Heart left ventricle (tissue), 16 donors: ENCODE results near the gene TMEM179. TPM values are rescaled to one million over a fixed set of nuclear protein-coding genes. Genes with fewer than 3 reads are reported as not detected.
A peak's percentile ranks its signal among the peaks of the same experiment; 100 is the strongest.

Experiments
- ATAC-seq, 4 donors: fragments of 200-7000 bp; cut with Tn5 transposase; one replicate each; pipeline ENCODE4 v1.9.1; 2020 to 2022; ENCODE audit warnings: moderate library complexity in 4 of 4, mild to moderate bottlenecking in 3 of 4, moderate number of reproducible peaks in 1 of 4
- DNase-seq, 5 donors: peaks; one replicate each; pipeline ENCODE4 v3.0.0-alpha.2; 2020
- H3K27ac ChIP-seq, 12 donors: fragments of 200-600 bp; sonication (generic) in 4 of 12; one replicate each; pipeline versions ENCODE4 v1.5.0 to v1.8.0; 2016 to 2022; ENCODE audit warnings: mild to moderate bottlenecking in 2 of 12
- H3K27me3 ChIP-seq, 9 donors: fragments of 200-600 bp; sonication (generic) in 2 of 9; one replicate each; pipeline versions ENCODE4 v1.5.1 to v1.8.0; 2016 to 2022; ENCODE audit warnings: mild to moderate bottlenecking in 3 of 9
- H3K36me3 ChIP-seq, 9 donors: fragments of 200-600 bp; sonication (generic) in 2 of 9; one replicate each; pipeline versions ENCODE4 v1.5.0 to v1.8.0; 2018 to 2022; ENCODE audit warnings: mild to moderate bottlenecking in 2 of 9
- H3K4me1 ChIP-seq, 12 donors: fragments of 200-600 bp; sonication (generic) in 4 of 12; one replicate each; pipeline versions ENCODE4 v1.5.0 to v1.8.0; 2016 to 2022; ENCODE audit warnings: mild to moderate bottlenecking in 3 of 12
- H3K4me3 ChIP-seq, 12 donors: fragments of 200-600 bp; sonication (generic) in 4 of 12; one replicate each; pipeline versions ENCODE4 v1.5.0 to v1.8.0; 2017 to 2022; ENCODE audit warnings: mild to moderate bottlenecking in 9 of 12, moderate library complexity in 4 of 12
- H3K9me3 ChIP-seq, 12 donors: fragments of 200-600 bp; sonication (generic) in 4 of 12; one replicate each; pipeline versions ENCODE4 v1.5.0 to v1.8.0; 2016 to 2022; ENCODE audit warnings: mild to moderate bottlenecking in 1 of 12
- POLR2A ChIP-seq, 2 donors: fragments of 450-650 bp; IDR thresholded peaks; one replicate each; pipeline ENCODE4 v1.6.1; 2017; ENCODE audit warnings: antibody characterized with exemption in 2 of 2, mild to moderate bottlenecking in 2 of 2, moderate library complexity in 2 of 2
- WGBS, 4 donors: extraction: QIAGEN DNeasy Blood & Tissue Kit in 2 of 4; methylation state at CpG; one replicate each; pipeline versions ENCODE4 v1.1.5 to v1.1.7; 2013 to 2018; 5-methylcytosine and 5-hydroxymethylcytosine counted together
- intact Hi-C, 10 donors: fragments of 100-400 bp; cut with DNase I; formaldehyde crosslinking; loops; one replicate each; pipeline versions ENCODE4 v1.11.1 to v1.14.2; 2022
- polyA plus RNA-seq, 2 donors: library from polyadenylated mRNA; stranded (reverse); fragments of 200-250 nt; gene quantifications; one replicate each; pipeline ENCODE4 v1.2.3, GENCODE V29; 2013
- total RNA-seq, 9 donors: library from RNA; depleted of rRNA in 2 of 9; stranded (reverse); fragments of >200 nt in 2 of 9; fragmentation: NEBNext Ultra II Directional in 3 of 9; extraction: Animal tissue kit (Norgen Biotek cat#: 25700) in 3 of 9; gene quantifications; one replicate each; pipeline versions ENCODE4 v1.1.0 to v1.2.4, GENCODE V29; 2016 to 2023
- TF ChIP-seq, protein P1 (sequence below), 12 donors: fragments of 200-600 bp; sonication (generic) in 4 of 12; IDR thresholded peaks; one replicate each; pipeline versions ENCODE4 v1.5.0 to v1.8.0; 2018 to 2022; ENCODE audit warnings: antibody characterized with exemption in 12 of 12, mild to moderate bottlenecking in 5 of 12
- donor health status: ischemic (EF 13 %, LVEDD 7.1; RV severe dilation, severe dysfunction).
- donor health status: healthy with polysubstance abuse.
- donor health status: DM: no; HTN: yes; CAD: no.
- donor health status: DM: no; HTN: no; CAD: no.
- donor health status: ischemic (EF 25% LVEDD 6.9; RV normal size, moderate dysfunction).
- donor health status: ischemic (EF 25% LVEDD 5.7; RV mildly dilated, moderate dysfunction).
- donor health status: healthy.
- donor health status: DM: yes; HTN: yes; CAD: no.
- donor health status: ischemic (EF 35%, LVEDD 5.7; RV mildly dilated, moderate dysfunction).
- donor health status: nonischemic (EF 11% LVEDD 7.7; RV severe dilation, severe dysfunction).
- donor health status: DM: yes; HTN: yes; CAD: no.
- donor health status: PGD.
- donor health status: ischemic (EF 29% LVEDD 5.4; RV normal size, mild dysfunction).
- donor health status: nonischemic (EF 23%, LVEDD 6.1; RV moderate dilation, normal function).

Gene TMEM179
- total and polyA plus RNA-seq, 11 donors: 0.15 to 1.1 (median 0.40) TPM; not detected in 4

DNA sequence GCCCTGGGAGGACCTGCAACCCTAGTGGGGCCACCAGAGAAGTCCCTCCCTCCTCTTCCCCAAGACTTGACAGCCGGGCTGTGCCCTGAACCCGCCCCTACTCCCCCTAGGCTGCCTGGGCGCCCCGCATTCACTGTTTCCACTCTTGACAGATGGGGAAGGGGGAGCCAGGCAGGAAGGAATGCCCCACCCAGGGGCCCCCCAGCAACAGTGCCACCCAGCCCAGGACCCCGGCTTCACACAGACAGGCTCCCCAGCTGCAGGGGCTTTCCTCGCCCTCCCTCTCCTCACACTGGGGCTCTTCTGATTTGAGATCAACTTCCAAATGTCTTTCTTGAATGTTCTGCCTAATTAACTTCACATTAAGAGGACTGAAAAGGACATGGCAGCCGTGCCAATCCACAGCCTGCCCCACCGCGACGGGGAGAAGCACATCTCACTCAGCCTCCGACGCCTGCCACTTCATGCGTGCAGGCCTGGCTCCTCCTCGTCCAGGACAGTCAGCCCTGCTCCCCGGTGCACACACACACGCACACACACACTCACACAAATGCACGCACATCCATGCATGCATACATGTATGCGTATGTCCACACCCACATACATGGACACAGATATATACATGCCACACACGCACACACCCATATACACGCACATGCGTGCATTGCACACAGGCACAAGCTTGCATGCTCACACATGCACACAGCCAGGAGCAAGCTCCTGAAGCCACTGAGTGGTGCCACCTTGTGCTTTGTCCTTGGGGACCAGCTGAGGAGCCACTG, 44.6 kb downstream of the TMEM179 start:
- intact Hi-C loops: loop anchor here in 9 of 10 donors (5.0 to 10.0 kb wide), 6 partner anchors 77 to 483 kb away; no protein-coding TSS in a partner anchor
- peak in 3 of 5 donors; percentile 10 to 58 (median 17) for DNase-seq
- Histone ChIP-seq H3K9me3 (no peaks in the 10 kb centered on the region), H3K27me3 (peaks cover 0 to 13% (median 0%) of the 10 kb centered on the region in 9 donors), H3K4me3 (no peak overlapping the region), H3K27ac (no peak overlapping the region), H3K4me1 (peaks cover 0 to 18% (median 12%) of the 10 kb centered on the region in 12 donors), H3K36me3 (no peaks in the 10 kb centered on the region)
- ATAC-seq: no peak
- TF ChIP-seq, protein P1, sequence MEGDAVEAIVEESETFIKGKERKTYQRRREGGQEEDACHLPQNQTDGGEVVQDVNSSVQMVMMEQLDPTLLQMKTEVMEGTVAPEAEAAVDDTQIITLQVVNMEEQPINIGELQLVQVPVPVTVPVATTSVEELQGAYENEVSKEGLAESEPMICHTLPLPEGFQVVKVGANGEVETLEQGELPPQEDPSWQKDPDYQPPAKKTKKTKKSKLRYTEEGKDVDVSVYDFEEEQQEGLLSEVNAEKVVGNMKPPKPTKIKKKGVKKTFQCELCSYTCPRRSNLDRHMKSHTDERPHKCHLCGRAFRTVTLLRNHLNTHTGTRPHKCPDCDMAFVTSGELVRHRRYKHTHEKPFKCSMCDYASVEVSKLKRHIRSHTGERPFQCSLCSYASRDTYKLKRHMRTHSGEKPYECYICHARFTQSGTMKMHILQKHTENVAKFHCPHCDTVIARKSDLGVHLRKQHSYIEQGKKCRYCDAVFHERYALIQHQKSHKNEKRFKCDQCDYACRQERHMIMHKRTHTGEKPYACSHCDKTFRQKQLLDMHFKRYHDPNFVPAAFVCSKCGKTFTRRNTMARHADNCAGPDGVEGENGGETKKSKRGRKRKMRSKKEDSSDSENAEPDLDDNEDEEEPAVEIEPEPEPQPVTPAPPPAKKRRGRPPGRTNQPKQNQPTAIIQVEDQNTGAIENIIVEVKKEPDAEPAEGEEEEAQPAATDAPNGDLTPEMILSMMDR (IDR thresholded peaks at IDR 0.05): no peak
- no peak for TF ChIP-seq POLR2A (IDR thresholded peaks at IDR 0.05)
- WGBS, 4 donors: 90 to 93% (median 92%) methylated on average over 18 to 21 of the region's 21 CpGs

DNA sequence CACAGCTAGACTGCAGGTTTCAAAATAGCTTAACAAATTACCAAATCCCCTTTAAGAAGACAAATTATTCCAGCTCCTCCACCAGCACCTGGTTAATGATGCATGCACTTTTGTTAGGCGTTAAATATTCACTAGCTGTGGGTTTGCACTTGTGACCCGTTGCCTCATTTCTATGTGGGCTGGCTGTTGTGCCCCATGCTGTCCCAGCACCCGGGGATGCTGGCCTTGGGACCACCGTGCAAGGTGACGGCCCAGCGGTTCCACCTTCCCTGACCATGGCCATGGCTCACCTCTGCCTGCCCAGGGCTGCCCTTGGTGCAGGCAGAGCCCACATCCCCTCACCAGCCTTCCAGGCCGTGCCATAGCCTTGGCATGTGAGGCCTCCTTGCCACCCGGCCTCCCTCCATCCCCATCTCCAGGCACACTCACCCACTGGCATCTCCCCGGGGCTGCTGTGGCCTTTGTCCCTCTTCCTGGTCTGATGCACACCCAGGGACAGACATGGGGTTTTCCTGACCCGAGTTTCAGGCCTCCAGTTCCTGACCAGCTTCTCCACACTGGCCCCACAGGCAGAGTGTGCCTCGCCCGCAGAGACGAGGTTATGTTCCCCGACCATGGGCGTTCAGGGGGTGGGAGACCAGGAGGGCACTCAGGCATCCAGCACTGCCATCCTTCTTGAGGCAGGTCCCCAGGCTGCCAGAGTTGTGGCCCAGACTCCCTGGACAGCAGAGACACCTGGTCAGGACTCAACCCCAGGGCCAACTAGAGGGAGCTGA, 45.4 kb downstream of the TMEM179 start:
- Histone ChIP-seq H3K27ac (no peak overlapping the region), H3K27me3 (peaks cover 0 to 14% (median 0%) of the 10 kb centered on the region in 9 donors), H3K9me3 (no peaks in the 10 kb centered on the region), H3K4me1 (peaks cover 0 to 12% (median 8%) of the 10 kb centered on the region in 12 donors), H3K36me3 (no peaks in the 10 kb centered on the region), H3K4me3 (no peak overlapping the region)
- TF ChIP-seq POLR2A (IDR thresholded peaks at IDR 0.05): no peak
- TF ChIP-seq, protein P1 (IDR thresholded peaks at IDR 0.05): no peak
- 86 to 96% (median 89%) methylated on average over 13 to 15 of the region's 15 CpGs for WGBS, 4 donors
- intact Hi-C loops: loop anchor here in 1 of 10 donors (5.0 kb wide), 1 partner anchor 482 kb away; no protein-coding TSS in a partner anchor
- DNase-seq (peak in 4 of 5 donors; percentile 16 to 51 (median 19)), ATAC-seq (no peak)

DNA sequence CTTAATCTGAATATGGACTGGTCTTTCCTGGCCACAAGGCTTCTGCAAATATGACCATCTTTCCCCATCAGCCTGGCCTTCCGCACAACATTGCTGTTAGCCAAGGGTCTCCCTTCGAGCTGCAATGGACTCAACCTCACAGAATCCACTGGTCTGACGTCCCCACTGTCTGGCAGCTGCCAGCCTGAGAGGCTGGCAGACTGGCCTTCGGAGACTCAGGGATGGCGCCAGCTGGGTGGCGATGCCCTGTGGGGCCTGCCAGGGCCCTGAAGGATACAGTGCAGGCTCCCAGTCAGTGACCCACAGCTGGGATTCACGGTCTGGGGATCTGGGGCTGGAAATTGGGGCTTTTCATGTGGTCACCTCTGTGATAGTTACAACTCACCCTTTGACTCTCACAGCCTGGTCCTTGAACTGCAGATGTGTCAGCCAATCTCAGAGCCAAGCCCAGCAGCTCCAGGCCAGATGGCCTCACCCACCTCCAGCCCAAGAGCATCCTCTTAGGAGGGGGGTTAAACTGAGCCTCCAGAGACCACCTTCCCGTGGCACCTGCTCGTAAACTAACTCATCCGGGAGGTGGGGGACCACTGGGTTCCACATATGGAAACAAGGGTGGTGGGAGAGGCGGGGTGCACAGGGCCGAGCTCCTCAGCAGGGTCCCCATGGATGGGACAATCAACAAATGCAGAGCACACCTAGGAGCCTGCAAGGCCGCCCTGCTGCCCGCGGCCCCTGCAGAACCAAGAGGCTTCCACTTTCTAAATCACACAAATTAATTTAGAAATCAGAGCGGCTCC, 46.1 kb downstream of the TMEM179 start:
- no peak overlapping the region for H3K27ac ChIP-seq
- WGBS, 4 donors: 87 to 91% (median 89%) methylated on average over 9 to 16 of the region's 16 CpGs
- H3K36me3 ChIP-seq: no peaks in the 10 kb centered on the region
- intact Hi-C loops: loop anchor here in 1 of 10 donors (5.0 kb wide), 1 partner anchor 481 kb away; no protein-coding TSS in a partner anchor
- no peak overlapping the region for H3K4me3 ChIP-seq
- DNase-seq: peak in 4 of 5 donors; percentile 12 to 33 (median 16)
- no peaks in the 10 kb centered on the region for H3K9me3 ChIP-seq
- H3K27me3 ChIP-seq: peaks cover 0 to 8% (median 0%) of the 10 kb centered on the region in 9 donors
- peaks cover 0 to 4% (median under 1%) of the 10 kb centered on the region in 12 donors for H3K4me1 ChIP-seq
- TF ChIP-seq, protein P1 (IDR thresholded peaks at IDR 0.05): no peak
- no peak for TF ChIP-seq POLR2A (IDR thresholded peaks at IDR 0.05)
- ATAC-seq: peak in 2 of 4 donors; percentile 10 to 27
